GM12873 (cell line): Measurements from ENCODE around the gene DAP.

Source experiments
- CTCF ChIP-seq: IDR thresholded peaks from 2 replicates; pipeline ENCODE4 v1.5.1; 2012; ENCODE audit warnings: low read depth, mild to moderate bottlenecking, moderate library complexity, low read length, control low read depth; ENCODE audit not compliant: insufficient read depth; ENCODE audit errors: missing control alignments

Gene DAP

GRCh38 chr5:10759111-10759510 is 1.9 kb downstream of the DAP start:
- no peak for TF ChIP-seq CTCF

- TF ChIP-seq CTCF = no peak
Observed at GRCh38 chr5:10757922-10758555, 3.0 kb downstream of the DAP start.

- TF ChIP-seq CTCF = no peak
Observed at GRCh38 chr5:10757043-10757442, 4.0 kb downstream of the DAP start.

GRCh38 chr5:10756549-10756948 is 4.5 kb downstream of the DAP start:
- TF ChIP-seq CTCF = no peak

DNA sequence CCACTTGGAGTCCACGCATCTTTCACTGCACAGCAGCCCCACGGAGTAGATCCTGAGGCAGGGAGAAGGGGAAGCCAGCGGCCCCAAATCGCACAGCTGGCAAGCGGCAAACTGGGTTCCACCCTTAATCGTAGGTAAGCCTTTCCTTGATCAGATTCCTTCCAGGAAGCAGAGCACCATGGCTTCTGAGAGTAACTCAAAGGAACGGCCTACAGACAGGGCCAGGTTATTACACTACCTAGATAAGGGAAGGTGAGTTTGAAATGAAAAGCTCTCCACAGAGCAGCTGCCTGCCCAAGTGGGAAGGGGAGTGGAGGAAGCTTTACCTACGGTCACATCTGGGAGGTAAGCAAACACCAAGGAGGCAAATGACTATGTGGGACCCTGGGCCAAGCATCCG is 7.9 kb downstream of the DAP start:
- no peak for TF ChIP-seq CTCF

DNA sequence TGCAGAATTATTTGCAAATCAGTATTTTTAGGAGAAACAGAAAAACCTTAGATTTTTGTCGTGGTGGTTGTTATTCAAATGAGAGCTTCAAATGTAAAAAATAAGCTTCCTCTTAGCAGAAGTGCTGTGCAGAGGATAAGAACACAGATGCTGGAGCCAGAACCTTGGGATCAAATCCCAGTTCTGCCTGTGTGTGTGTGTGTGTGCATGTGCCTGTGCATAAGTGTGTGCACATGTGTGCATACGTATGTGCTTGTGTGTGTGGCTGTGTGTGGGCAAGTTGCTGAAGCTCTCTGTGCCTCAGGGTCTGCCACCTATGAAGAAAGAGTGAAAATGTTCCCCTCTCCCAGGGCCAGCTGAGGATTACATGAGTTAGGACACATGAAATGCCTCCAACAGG is 8.6 kb downstream of the DAP start:
- no peak for TF ChIP-seq CTCF

- TF ChIP-seq CTCF = no peak
Observed at GRCh38 chr5:10750909-10751308, 10.1 kb downstream of the DAP start.
